ENCODE data around the gene CFAP46.

Gene CFAP46

GRCh38 chr10:132875435-132875834 lies 66.9 kb downstream of the CFAP46 start:
- no peaks in the 10 kb centered on the region for H3K36me3 ChIP-seq (ENCODE audit: control insufficient read depth, insufficient read depth, low read length)
- no CpG with 5 or more reads among the region's 2 CpGs for WGBS, 2 experiments (ENCODE audit: insufficient coverage in 2 of 2)
- H3K27ac ChIP-seq (ENCODE audit: low read depth, low read length, severe bottlenecking), result no peak overlapping the region
- H3K9me3 ChIP-seq (ENCODE audit: control insufficient read depth, low read length), result no peaks in the 10 kb centered on the region
- no peaks in the 10 kb centered on the region for H3K4me1 ChIP-seq (ENCODE audit: control insufficient read depth, insufficient read depth, low read length, poor library complexity, severe bottlenecking)
- no peak overlapping the region for H3K4me3 ChIP-seq (ENCODE audit: extremely low read depth, insufficient read depth, low read length, poor library complexity, severe bottlenecking)

GRCh38 chr10:132873395-132873794 lies 69.0 kb downstream of the CFAP46 start:
- H3K27ac ChIP-seq (ENCODE audit: low read depth, low read length, severe bottlenecking), result no peak overlapping the region
- H3K9me3 ChIP-seq (ENCODE audit: control insufficient read depth, low read length), result no peaks in the 10 kb centered on the region
- no peaks in the 10 kb centered on the region for H3K36me3 ChIP-seq (ENCODE audit: control insufficient read depth, insufficient read depth, low read length)
- WGBS, 2 experiments (ENCODE audit: insufficient coverage in 2 of 2), result 76 to 86% methylated on average over 9 to 10 of the region's 12 CpGs
- H3K4me1 ChIP-seq (ENCODE audit: control insufficient read depth, insufficient read depth, low read length, poor library complexity, severe bottlenecking), result no peaks in the 10 kb centered on the region
- H3K4me3 ChIP-seq (ENCODE audit: extremely low read depth, insufficient read depth, low read length, poor library complexity, severe bottlenecking), result no peak overlapping the region

GRCh38 chr10:132872658-132873057 lies 69.7 kb downstream of the CFAP46 start:
- Histone ChIP-seq H3K9me3 (ENCODE audit: control insufficient read depth, low read length) (no peaks in the 10 kb centered on the region), H3K36me3 (ENCODE audit: control insufficient read depth, insufficient read depth, low read length) (no peaks in the 10 kb centered on the region), H3K27ac (ENCODE audit: low read depth, low read length, severe bottlenecking) (no peak overlapping the region), H3K4me1 (ENCODE audit: control insufficient read depth, insufficient read depth, low read length, poor library complexity, severe bottlenecking) (no peaks in the 10 kb centered on the region), H3K4me3 (ENCODE audit: extremely low read depth, insufficient read depth, low read length, poor library complexity, severe bottlenecking) (no peak overlapping the region)
- WGBS, 2 experiments (ENCODE audit: insufficient coverage in 2 of 2), result 80 to 89% methylated on average over 1 to 8 of the region's 13 CpGs

GRCh38 chr10:132870426-132870825 lies 71.9 kb downstream of the CFAP46 start:
- H3K9me3 ChIP-seq (ENCODE audit: control insufficient read depth, low read length), result no peaks in the 10 kb centered on the region
- H3K4me3 ChIP-seq (ENCODE audit: extremely low read depth, insufficient read depth, low read length, poor library complexity, severe bottlenecking), result no peak overlapping the region
- no peaks in the 10 kb centered on the region for H3K36me3 ChIP-seq (ENCODE audit: control insufficient read depth, insufficient read depth, low read length)
- WGBS, 2 experiments (ENCODE audit: insufficient coverage in 2 of 2), result 84 to 93% methylated on average over 13 of the region's 13 CpGs
- no peak overlapping the region for H3K27ac ChIP-seq (ENCODE audit: low read depth, low read length, severe bottlenecking)
- H3K4me1 ChIP-seq (ENCODE audit: control insufficient read depth, insufficient read depth, low read length, poor library complexity, severe bottlenecking), result no peaks in the 10 kb centered on the region

- no peaks in the 10 kb centered on the region for H3K4me1 ChIP-seq (ENCODE audit: control insufficient read depth, insufficient read depth, low read length, poor library complexity, severe bottlenecking)
- H3K9me3 ChIP-seq (ENCODE audit: control insufficient read depth, low read length), result no peaks in the 10 kb centered on the region
- WGBS, 2 experiments (ENCODE audit: insufficient coverage in 2 of 2), result 92 to 93% methylated on average over 15 to 16 of the region's 16 CpGs
- no peaks in the 10 kb centered on the region for H3K36me3 ChIP-seq (ENCODE audit: control insufficient read depth, insufficient read depth, low read length)
- no peak overlapping the region for H3K4me3 ChIP-seq (ENCODE audit: extremely low read depth, insufficient read depth, low read length, poor library complexity, severe bottlenecking)
- no peak overlapping the region for H3K27ac ChIP-seq (ENCODE audit: low read depth, low read length, severe bottlenecking)
Measured at GRCh38 chr10:132869621-132870020, 72.7 kb downstream of the CFAP46 start.

GRCh38 chr10:132868995-132869394 lies 73.4 kb downstream of the CFAP46 start:
- H3K4me3 ChIP-seq (ENCODE audit: extremely low read depth, insufficient read depth, low read length, poor library complexity, severe bottlenecking), result no peak overlapping the region
- H3K4me1 ChIP-seq (ENCODE audit: control insufficient read depth, insufficient read depth, low read length, poor library complexity, severe bottlenecking), result no peaks in the 10 kb centered on the region
- H3K27ac ChIP-seq (ENCODE audit: low read depth, low read length, severe bottlenecking), result no peak overlapping the region
- H3K36me3 ChIP-seq (ENCODE audit: control insufficient read depth, insufficient read depth, low read length), result no peaks in the 10 kb centered on the region
- no peaks in the 10 kb centered on the region for H3K9me3 ChIP-seq (ENCODE audit: control insufficient read depth, low read length)
- WGBS, 2 experiments (ENCODE audit: insufficient coverage in 2 of 2), result 93 to 94% methylated on average over 20 of the region's 26 CpGs

GRCh38 chr10:132867801-132868644 lies 74.3 kb downstream of the CFAP46 start:
- Histone ChIP-seq H3K9me3 (ENCODE audit: control insufficient read depth, low read length) (no peaks in the 10 kb centered on the region), H3K36me3 (ENCODE audit: control insufficient read depth, insufficient read depth, low read length) (no peaks in the 10 kb centered on the region), H3K4me3 (ENCODE audit: extremely low read depth, insufficient read depth, low read length, poor library complexity, severe bottlenecking) (no peak overlapping the region), H3K4me1 (ENCODE audit: control insufficient read depth, insufficient read depth, low read length, poor library complexity, severe bottlenecking) (no peaks in the 10 kb centered on the region), H3K27ac (ENCODE audit: low read depth, low read length, severe bottlenecking) (no peak overlapping the region)
- WGBS, 2 experiments (ENCODE audit: insufficient coverage in 2 of 2), result 89 to 95% methylated on average over 34 to 37 of the region's 41 CpGs

- Histone ChIP-seq H3K27ac (ENCODE audit: low read depth, low read length, severe bottlenecking) (no peak overlapping the region), H3K36me3 (ENCODE audit: control insufficient read depth, insufficient read depth, low read length) (no peaks in the 10 kb centered on the region), H3K9me3 (ENCODE audit: control insufficient read depth, low read length) (no peaks in the 10 kb centered on the region), H3K4me1 (ENCODE audit: control insufficient read depth, insufficient read depth, low read length, poor library complexity, severe bottlenecking) (no peaks in the 10 kb centered on the region), H3K4me3 (ENCODE audit: extremely low read depth, insufficient read depth, low read length, poor library complexity, severe bottlenecking) (no peak overlapping the region)
- 90 to 93% methylated on average over 23 to 24 of the region's 29 CpGs for WGBS, 2 experiments (ENCODE audit: insufficient coverage in 2 of 2)
Measured at GRCh38 chr10:132866601-132867381, 75.6 kb downstream of the CFAP46 start.

GRCh38 chr10:132865851-132866600 lies 76.3 kb downstream of the CFAP46 start:
- no peak overlapping the region for H3K4me3 ChIP-seq (ENCODE audit: extremely low read depth, insufficient read depth, low read length, poor library complexity, severe bottlenecking)
- no peaks in the 10 kb centered on the region for H3K36me3 ChIP-seq (ENCODE audit: control insufficient read depth, insufficient read depth, low read length)
- H3K27ac ChIP-seq (ENCODE audit: low read depth, low read length, severe bottlenecking), result no peak overlapping the region
- no peaks in the 10 kb centered on the region for H3K4me1 ChIP-seq (ENCODE audit: control insufficient read depth, insufficient read depth, low read length, poor library complexity, severe bottlenecking)
- 90 to 93% methylated on average over 25 to 28 of the region's 28 CpGs for WGBS, 2 experiments (ENCODE audit: insufficient coverage in 2 of 2)
- no peaks in the 10 kb centered on the region for H3K9me3 ChIP-seq (ENCODE audit: control insufficient read depth, low read length)

GRCh38 chr10:132865171-132865631 lies 77.2 kb downstream of the CFAP46 start:
- Histone ChIP-seq H3K27ac (ENCODE audit: low read depth, low read length, severe bottlenecking) (no peak overlapping the region), H3K4me1 (ENCODE audit: control insufficient read depth, insufficient read depth, low read length, poor library complexity, severe bottlenecking) (no peaks in the 10 kb centered on the region), H3K4me3 (ENCODE audit: extremely low read depth, insufficient read depth, low read length, poor library complexity, severe bottlenecking) (no peak overlapping the region), H3K36me3 (ENCODE audit: control insufficient read depth, insufficient read depth, low read length) (no peaks in the 10 kb centered on the region), H3K9me3 (ENCODE audit: control insufficient read depth, low read length) (no peaks in the 10 kb centered on the region)
- WGBS, 2 experiments (ENCODE audit: insufficient coverage in 2 of 2), result 79 to 83% methylated on average over 13 of the region's 14 CpGs

All from mesodermal cell (in vitro differentiated cells).